NB4 (cell line): ENCODE data around the gene GMPR.

Experiments
- POLR2A ChIP-seq: IDR thresholded peaks from 2 replicates; pipeline ENCODE4 v1.6.1; 2011; ENCODE audit warnings: mild to moderate bottlenecking; ENCODE audit not compliant: insufficient read length; ENCODE audit errors: extremely low read depth
- TF ChIP-seq, protein P1 (sequence below): IDR thresholded peaks from one replicate; pipeline ENCODE4 v1.5.1; 2012; ENCODE audit warnings: low read depth, low read length

DNA sequence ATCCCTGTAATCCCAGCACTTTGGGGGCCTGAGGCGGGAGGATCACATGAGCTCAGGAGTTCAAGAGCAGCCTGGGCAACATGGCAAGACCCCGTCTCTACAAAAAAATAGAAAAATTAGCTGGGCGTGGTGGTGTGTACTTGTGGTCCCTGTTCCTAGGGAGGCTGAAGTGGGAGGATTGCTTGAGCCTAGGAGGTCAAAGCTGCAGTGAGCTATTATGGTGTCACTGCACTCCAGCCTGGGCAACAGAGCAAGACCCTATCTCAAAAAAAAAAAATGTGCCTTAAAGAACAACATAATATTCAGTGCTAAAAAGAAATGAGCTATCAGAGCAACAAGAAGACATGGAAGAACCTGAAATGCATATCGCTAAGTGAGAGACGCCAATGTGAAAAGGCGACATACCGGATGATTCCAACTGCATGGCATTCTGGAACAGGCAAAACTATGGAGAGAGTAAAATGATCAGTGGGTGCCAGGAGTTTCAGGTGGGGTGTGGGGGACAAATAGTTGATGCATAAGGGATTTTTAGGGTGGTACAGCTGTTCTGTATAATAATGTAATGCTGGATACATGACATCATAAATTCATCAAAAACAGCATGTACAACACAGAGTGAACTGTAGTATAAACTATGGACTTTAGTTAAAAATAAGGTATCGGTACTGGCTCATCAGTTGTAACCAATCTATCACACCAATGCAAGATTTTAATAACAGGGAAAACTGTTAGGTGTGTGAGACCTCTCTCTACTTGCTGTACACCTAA is 80.8 kb downstream of the GMPR start:
- no peak for TF ChIP-seq POLR2A
- TF ChIP-seq, protein P1, sequence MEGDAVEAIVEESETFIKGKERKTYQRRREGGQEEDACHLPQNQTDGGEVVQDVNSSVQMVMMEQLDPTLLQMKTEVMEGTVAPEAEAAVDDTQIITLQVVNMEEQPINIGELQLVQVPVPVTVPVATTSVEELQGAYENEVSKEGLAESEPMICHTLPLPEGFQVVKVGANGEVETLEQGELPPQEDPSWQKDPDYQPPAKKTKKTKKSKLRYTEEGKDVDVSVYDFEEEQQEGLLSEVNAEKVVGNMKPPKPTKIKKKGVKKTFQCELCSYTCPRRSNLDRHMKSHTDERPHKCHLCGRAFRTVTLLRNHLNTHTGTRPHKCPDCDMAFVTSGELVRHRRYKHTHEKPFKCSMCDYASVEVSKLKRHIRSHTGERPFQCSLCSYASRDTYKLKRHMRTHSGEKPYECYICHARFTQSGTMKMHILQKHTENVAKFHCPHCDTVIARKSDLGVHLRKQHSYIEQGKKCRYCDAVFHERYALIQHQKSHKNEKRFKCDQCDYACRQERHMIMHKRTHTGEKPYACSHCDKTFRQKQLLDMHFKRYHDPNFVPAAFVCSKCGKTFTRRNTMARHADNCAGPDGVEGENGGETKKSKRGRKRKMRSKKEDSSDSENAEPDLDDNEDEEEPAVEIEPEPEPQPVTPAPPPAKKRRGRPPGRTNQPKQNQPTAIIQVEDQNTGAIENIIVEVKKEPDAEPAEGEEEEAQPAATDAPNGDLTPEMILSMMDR, result no peak
